B cell (primary cell): ENCODE measurements around the gene USP49.

Source experiments
- EZH2 ChIP-seq: IDR thresholded peaks from 2 replicates; pipeline ENCODE4 v1.6.1; 2012; ENCODE audit warnings: borderline replicate concordance, low read depth, mild to moderate bottlenecking, moderate library complexity, low read length; ENCODE audit not compliant: insufficient read depth, poor library complexity, severe bottlenecking
- TF ChIP-seq, protein P1 (sequence below): fragments of 200-600 bp; IDR thresholded peaks from one replicate; pipeline ENCODE4 v1.8.0; 2022; ENCODE audit warnings: antibody characterized with exemption, mild to moderate bottlenecking

DNA sequence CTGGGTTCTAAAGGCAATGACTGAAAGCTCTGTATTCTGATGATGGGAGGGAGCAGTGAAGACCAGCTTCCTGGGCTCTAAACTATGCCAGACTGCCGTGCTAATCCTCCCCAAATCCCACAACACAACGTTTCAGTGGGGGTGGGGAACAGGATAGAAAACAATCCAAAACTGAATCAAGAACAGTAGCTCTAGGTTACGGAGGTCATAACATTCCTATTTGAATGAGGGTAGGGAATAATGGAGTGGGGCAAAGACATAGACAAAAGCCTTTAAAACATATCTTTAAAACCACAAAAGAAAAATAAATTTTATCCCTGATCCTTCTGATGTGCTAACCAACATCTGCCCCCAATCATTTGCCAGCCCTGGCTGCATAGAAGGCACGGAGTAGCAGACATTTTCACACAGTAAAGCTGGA lies 7.8 kb downstream of the USP49 start:
- TF ChIP-seq, protein P1, sequence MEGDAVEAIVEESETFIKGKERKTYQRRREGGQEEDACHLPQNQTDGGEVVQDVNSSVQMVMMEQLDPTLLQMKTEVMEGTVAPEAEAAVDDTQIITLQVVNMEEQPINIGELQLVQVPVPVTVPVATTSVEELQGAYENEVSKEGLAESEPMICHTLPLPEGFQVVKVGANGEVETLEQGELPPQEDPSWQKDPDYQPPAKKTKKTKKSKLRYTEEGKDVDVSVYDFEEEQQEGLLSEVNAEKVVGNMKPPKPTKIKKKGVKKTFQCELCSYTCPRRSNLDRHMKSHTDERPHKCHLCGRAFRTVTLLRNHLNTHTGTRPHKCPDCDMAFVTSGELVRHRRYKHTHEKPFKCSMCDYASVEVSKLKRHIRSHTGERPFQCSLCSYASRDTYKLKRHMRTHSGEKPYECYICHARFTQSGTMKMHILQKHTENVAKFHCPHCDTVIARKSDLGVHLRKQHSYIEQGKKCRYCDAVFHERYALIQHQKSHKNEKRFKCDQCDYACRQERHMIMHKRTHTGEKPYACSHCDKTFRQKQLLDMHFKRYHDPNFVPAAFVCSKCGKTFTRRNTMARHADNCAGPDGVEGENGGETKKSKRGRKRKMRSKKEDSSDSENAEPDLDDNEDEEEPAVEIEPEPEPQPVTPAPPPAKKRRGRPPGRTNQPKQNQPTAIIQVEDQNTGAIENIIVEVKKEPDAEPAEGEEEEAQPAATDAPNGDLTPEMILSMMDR, result no peak
- TF ChIP-seq EZH2, result no peak
